Kidney (tissue), 14 donors: ENCODE results near the gene BBLN. TPM values are rescaled to one million over a fixed set of nuclear protein-coding genes. Genes with fewer than 3 reads are reported as not detected.
A peak's percentile ranks its signal among the peaks of the same experiment; 100 is the strongest.

ENCODE experiments used
- DNase-seq, 5 donors: peaks; one replicate each; pipeline ENCODE4 v3.0.0-alpha.2; 2013 to 2020
- FAIRE-seq: peaks from 2 replicates; lab custom pipeline; 2012; peaks lifted over from hg19 to GRCh38; lab: Jason Lieb, UNC
- H3K27ac ChIP-seq, 2 donors: one replicate each; pipeline ENCODE4 v1.7.0; 2013; ENCODE audit warnings: low read depth in 2 of 2, low read length in 2 of 2, inconsistent platforms in 1 of 2
- H3K27me3 ChIP-seq: one replicate; pipeline ENCODE4 v1.7.1; 2013; ENCODE audit warnings: low read length, inconsistent platforms; ENCODE audit not compliant: control insufficient read depth, insufficient read depth
- H3K36me3 ChIP-seq, 3 donors: one replicate each; pipeline versions ENCODE4 v1.7.0 to v1.7.1; 2013; ENCODE audit warnings: low read length in 3 of 3, control low read depth in 1 of 3, inconsistent platforms in 1 of 3; ENCODE audit not compliant: insufficient read depth in 3 of 3, control insufficient read depth in 2 of 3
- H3K4me1 ChIP-seq, 3 donors: one replicate each; pipeline versions ENCODE4 v1.7.0 to v1.7.1; 2013; ENCODE audit warnings: low read length in 3 of 3, inconsistent platforms in 1 of 3, low read depth in 1 of 3; ENCODE audit not compliant: control insufficient read depth in 2 of 3, insufficient read depth in 2 of 3
- H3K4me3 ChIP-seq, 3 donors: one replicate each; pipeline versions ENCODE4 v1.7.0 to v1.8.1; 2013; ENCODE audit warnings: low read length in 3 of 3, control low read depth in 1 of 3, inconsistent platforms in 1 of 3
- H3K9ac ChIP-seq, 3 donors: one replicate each; pipeline versions ENCODE4 v1.7.0 to v1.7.1; 2013; ENCODE audit warnings: low read length in 3 of 3, control low read depth in 1 of 3, inconsistent platforms in 1 of 3
- H3K9me3 ChIP-seq, 3 donors: one replicate each; pipeline versions ENCODE4 v1.7.0 to v1.7.1; 2013; ENCODE audit warnings: low read length in 3 of 3, control low read depth in 1 of 3, inconsistent platforms in 1 of 3; ENCODE audit not compliant: control insufficient read depth in 2 of 3, insufficient read depth in 1 of 3
- intact Hi-C: fragments of 100-400 bp; cut with DNase I; formaldehyde crosslinking; loops from one replicate; pipeline ENCODE4 v1.11.1; 2022
- polyA plus RNA-seq: library from polyadenylated mRNA; stranded (reverse); fragments of 350-450 nt; fragmentation: Illumina TruSeq; extraction: RNeasy Lipid Tissue Mini Kit (QIAGEN cat#74804); gene quantifications from one replicate; pipeline ENCODE4 v1.2.3, GENCODE V29; 2014; ENCODE audit warnings: low read depth, low replicate concordance; ENCODE audit not compliant: insufficient read depth
- total RNA-seq: library from RNA; stranded (reverse); fragmentation: NEBNext Ultra II Directional; extraction: Animal tissue kit (Norgen Biotek cat#: 25700); gene quantifications from one replicate; pipeline ENCODE4 v1.2.1, GENCODE V29; 2021
- TF ChIP-seq, protein P1 (sequence below): IDR thresholded peaks from 3 replicates; pipeline ENCODE4 v1.5.1; 2012; ENCODE audit warnings: mild to moderate bottlenecking, moderate library complexity, borderline replicate concordance; ENCODE audit not compliant: insufficient read depth; ENCODE audit errors: extremely low read depth
- donor health status: control.
- donor health status: control.
- donor health status: control.
- donor health status: control.
- donor health status: control.
- donor health status: DM: yes; HTN: yes; CAD: no.
- donor health status: Normal renal cell carcinoma (clear cell type).

BBLN gene
- total and polyA plus RNA-seq, 2 donors from 2014 or later = 55.6 to 192 TPM

DNA sequence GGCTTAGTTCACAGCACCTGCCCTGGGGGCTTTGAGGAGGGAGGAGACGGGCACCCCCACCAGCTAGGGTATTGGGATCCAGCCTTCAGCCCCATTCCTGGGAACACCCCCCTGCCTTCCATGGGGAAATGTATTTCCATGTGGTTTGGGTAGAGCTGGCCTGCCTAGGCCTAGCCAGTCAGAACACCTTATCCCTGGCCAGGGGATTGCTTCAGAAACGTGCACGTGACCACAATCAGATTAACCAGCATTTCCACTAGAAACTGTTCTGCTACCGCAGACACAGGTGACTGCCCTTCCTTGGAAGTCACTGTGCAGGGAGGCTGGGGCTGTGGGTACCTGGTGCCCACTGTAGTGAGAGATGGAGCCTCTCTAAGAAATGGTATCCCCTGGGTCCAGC is 14.0 kb downstream of the BBLN start:
- DNase-seq (peak in 1 of 5 donors; percentile 34), FAIRE-seq (no peak)
- TF ChIP-seq, protein P1, sequence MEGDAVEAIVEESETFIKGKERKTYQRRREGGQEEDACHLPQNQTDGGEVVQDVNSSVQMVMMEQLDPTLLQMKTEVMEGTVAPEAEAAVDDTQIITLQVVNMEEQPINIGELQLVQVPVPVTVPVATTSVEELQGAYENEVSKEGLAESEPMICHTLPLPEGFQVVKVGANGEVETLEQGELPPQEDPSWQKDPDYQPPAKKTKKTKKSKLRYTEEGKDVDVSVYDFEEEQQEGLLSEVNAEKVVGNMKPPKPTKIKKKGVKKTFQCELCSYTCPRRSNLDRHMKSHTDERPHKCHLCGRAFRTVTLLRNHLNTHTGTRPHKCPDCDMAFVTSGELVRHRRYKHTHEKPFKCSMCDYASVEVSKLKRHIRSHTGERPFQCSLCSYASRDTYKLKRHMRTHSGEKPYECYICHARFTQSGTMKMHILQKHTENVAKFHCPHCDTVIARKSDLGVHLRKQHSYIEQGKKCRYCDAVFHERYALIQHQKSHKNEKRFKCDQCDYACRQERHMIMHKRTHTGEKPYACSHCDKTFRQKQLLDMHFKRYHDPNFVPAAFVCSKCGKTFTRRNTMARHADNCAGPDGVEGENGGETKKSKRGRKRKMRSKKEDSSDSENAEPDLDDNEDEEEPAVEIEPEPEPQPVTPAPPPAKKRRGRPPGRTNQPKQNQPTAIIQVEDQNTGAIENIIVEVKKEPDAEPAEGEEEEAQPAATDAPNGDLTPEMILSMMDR = no peak
- Histone ChIP-seq H3K4me1 (peaks cover 0 to 3% (median 0%) of the 10 kb centered on the region in 3 donors), H3K4me3 (no peak overlapping the region), H3K9ac (no peak overlapping the region), H3K27ac (no peak overlapping the region), H3K36me3 (peaks cover 5 to 42% (median 26%) of the 10 kb centered on the region in 3 donors), H3K27me3 (no peaks in the 10 kb centered on the region), H3K9me3 (no peaks in the 10 kb centered on the region)
- intact Hi-C loops = no loop called here

DNA sequence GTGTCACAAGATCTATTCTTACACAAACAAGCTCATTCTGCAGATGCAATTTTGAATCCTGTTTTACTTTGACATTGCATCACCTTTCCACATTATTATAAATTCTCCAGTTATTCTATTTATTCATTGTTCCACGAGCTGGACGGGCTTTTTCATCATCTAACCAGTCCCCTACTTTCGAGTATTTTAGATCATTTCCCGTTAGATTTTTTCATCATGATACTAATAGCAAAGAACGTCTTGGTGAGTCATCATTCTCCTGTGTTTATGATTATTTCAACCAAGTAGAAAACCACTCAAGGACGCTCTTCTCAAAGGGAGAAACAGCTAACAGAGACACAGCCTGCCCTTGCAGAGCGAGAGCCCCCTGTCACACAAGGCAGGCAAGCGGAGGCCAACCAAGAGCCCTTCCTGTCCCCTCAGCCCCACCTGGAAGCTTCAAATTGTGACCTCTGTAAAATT is 15.1 kb downstream of the BBLN start:
- Histone ChIP-seq H3K9me3 (no peaks in the 10 kb centered on the region), H3K9ac (no peak overlapping the region), H3K36me3 (peaks cover 6 to 39% (median 23%) of the 10 kb centered on the region in 3 donors), H3K27me3 (no peaks in the 10 kb centered on the region), H3K4me3 (no peak overlapping the region), H3K27ac (no peak overlapping the region), H3K4me1 (peaks cover 0 to 3% (median 0%) of the 10 kb centered on the region in 3 donors)
- TF ChIP-seq, protein P1 = no peak
- FAIRE-seq (no peak), DNase-seq (no peak)
- intact Hi-C loops = no loop called here

GRCh38 chr9:128175726-128176125 is 15.7 kb downstream of the BBLN start:
- Histone ChIP-seq H3K9me3 (no peaks in the 10 kb centered on the region), H3K36me3 (peaks cover 9 to 38% (median 24%) of the 10 kb centered on the region in 3 donors), H3K4me3 (no peak overlapping the region), H3K27ac (peak overlapping the region in 1 of 2 donors; percentile 9), H3K27me3 (no peaks in the 10 kb centered on the region), H3K9ac (no peak overlapping the region), H3K4me1 (peaks cover 0 to 3% (median 0%) of the 10 kb centered on the region in 3 donors)
- no peak for FAIRE-seq
- TF ChIP-seq, protein P1 = no peak
- intact Hi-C loops = no loop called here
- no peak for DNase-seq
